HCT116 (cell line): Measurements from ENCODE around the gene PPP2R1B. TPM values are rescaled to one million over a fixed set of nuclear protein-coding genes. Genes with fewer than 3 reads are reported as not detected.

ENCODE experiments used
- ATAC-seq: fragments of 200-7000 bp; cut with Tn5 transposase; 2 replicates; pipeline ENCODE4 v1.9.1; 2020; ENCODE audit warnings: mild to moderate bottlenecking, moderate library complexity
- Bru-seq: library from RNA; stranded (reverse); fragments of 400-500 nt; gene quantifications from one replicate; lab custom pipeline; 2021; lab: Mats Ljungman, UMichigan
- BruChase-seq, 2 experiments: library from RNA; stranded (reverse); fragments of 400-500 nt; gene quantifications; one replicate each; lab custom pipeline; 2021; lab: Mats Ljungman, UMichigan
- BruUV-seq: library from RNA; stranded (reverse); fragments of 400-500 nt; replicated peaks from 2 replicates; lab custom pipeline; 2021; lab: Mats Ljungman, UMichigan
- CTCF ChIA-PET: fragments of 300-600 bp; sonication (Branson Sonifier 250); formaldehyde crosslinking; loops from one replicate; lab custom pipeline; 2021; ENCODE audit warnings: antibody characterized with exemption; lab: Charles Lee
- POLR2A ChIA-PET: fragments of 300-600, 350-600 bp; sonication (Branson Sonifier 250); formaldehyde crosslinking; loops from one replicate; lab custom pipeline; 2021; ENCODE audit warnings: antibody characterized with exemption; lab: Charles Lee
- RAD21 ChIA-PET, 2 experiments: fragments of 300-600 bp; sonication (Branson Sonifier 250); formaldehyde crosslinking; loops; one replicate each; lab custom pipeline; 2023; ENCODE audit warnings: low total read pairs in 2 of 2; ENCODE audit not compliant: uncharacterized antibody in 2 of 2, unreplicated experiment in 2 of 2, low non-redundant PET in 1 of 2; lab: Charles Lee
- DNase-seq: peaks from one replicate; pipeline ENCODE4 v3.0.0-alpha.2; 2010; ENCODE audit warnings: low read depth, low spot score
- H2AFZ ChIP-seq: fragments of 200-600 bp; shearing (Covaris generic), sonication (generic); 2 replicates; pipeline ENCODE4 v1.6.1; 2017; ENCODE audit warnings: low read depth, mixed run types, mixed read lengths, antibody characterized with exemption, low read length; ENCODE audit not compliant: poor library complexity, severe bottlenecking
- H3K27ac ChIP-seq: 2 replicates; pipeline ENCODE4 v1.5.1; 2012; ENCODE audit warnings: low read depth, low read length
- H3K27me3 ChIP-seq: fragments of 200-600 bp; sonication (generic); 2 replicates; pipeline ENCODE4 v1.6.1; 2016; ENCODE audit warnings: mixed run types, low read length, mixed read lengths; ENCODE audit not compliant: insufficient read depth
- H3K36me3 ChIP-seq, 2 experiments: fragments of 200-500 bp in 1 of 2; fragments of 200-600 bp in 1 of 2; sonication (Bioruptor generic) in 1 of 2; sonication (generic) in 1 of 2; 2 replicates each; pipeline versions ENCODE4 v1.5.1 to v1.6.1; 2014 to 2016; ENCODE audit warnings: low read length in 2 of 2, inconsistent platforms in 1 of 2, mixed read lengths in 1 of 2, mixed run types in 1 of 2; ENCODE audit not compliant: insufficient read depth in 2 of 2, control insufficient read depth in 1 of 2
- H3K4me1 ChIP-seq, 2 experiments: fragments of 200-600 bp in 1 of 2; sonication (generic) in 1 of 2; 2 replicates each; pipeline versions ENCODE4 v1.5.1 to v1.6.1; 2012 to 2017; ENCODE audit warnings: low read length in 2 of 2, inconsistent platforms in 1 of 2, mild to moderate bottlenecking in 1 of 2, mixed read lengths in 1 of 2, mixed run types in 1 of 2, moderate library complexity in 1 of 2; ENCODE audit not compliant: insufficient read depth in 2 of 2, control insufficient read depth in 1 of 2
- H3K4me2 ChIP-seq: fragments of 200-600 bp; sonication (generic); 2 replicates; pipeline ENCODE4 v1.6.1; 2017; ENCODE audit warnings: mixed run types, low read length, mixed read lengths
- H3K4me3 ChIP-seq, 2 experiments: fragments of 200-600 bp in 1 of 2; sonication (generic) in 1 of 2; replicated peaks in 1 of 2; 2 replicates each; pipeline ENCODE4 v1.5.1; 2011 to 2016; ENCODE audit warnings: low read length in 2 of 2, control low read depth in 1 of 2, low read depth in 1 of 2, mild to moderate bottlenecking in 1 of 2, mixed read lengths in 1 of 2, mixed run types in 1 of 2
- H3K79me2 ChIP-seq: fragments of 200-600 bp; sonication (generic); 2 replicates; pipeline ENCODE4 v1.6.1; 2017; ENCODE audit warnings: mild to moderate bottlenecking, mixed run types, low read length, moderate library complexity, mixed read lengths; ENCODE audit not compliant: insufficient read depth
- H3K9ac ChIP-seq: fragments of 200-600 bp; sonication (generic); 2 replicates; pipeline ENCODE4 v1.6.1; 2016; ENCODE audit warnings: low read length, mixed read lengths
- H3K9me2 ChIP-seq: fragments of 200-600 bp; sonication (generic), shearing (Covaris generic); 2 replicates; pipeline ENCODE4 v1.6.1; 2017; ENCODE audit warnings: mixed run types, mild to moderate bottlenecking, moderate library complexity; ENCODE audit not compliant: insufficient read depth
- H3K9me3 ChIP-seq, 2 experiments: fragments of 200-500 bp in 1 of 2; fragments of 200-600 bp in 1 of 2; sonication (Bioruptor generic) in 1 of 2; sonication (generic) in 1 of 2; 2 replicates each; pipeline ENCODE4 v1.6.1; 2014 to 2017; ENCODE audit warnings: low read length in 2 of 2, mixed read lengths in 2 of 2, inconsistent platforms in 1 of 2, low read depth in 1 of 2, mild to moderate bottlenecking in 1 of 2, mixed run types in 1 of 2, moderate library complexity in 1 of 2; ENCODE audit not compliant: control insufficient read depth in 1 of 2, insufficient read depth in 1 of 2
- H4K20me1 ChIP-seq: fragments of 200-600 bp; sonication (generic), shearing (Covaris generic); 2 replicates; pipeline ENCODE4 v1.6.1; 2017; ENCODE audit warnings: mixed run types, mild to moderate bottlenecking, moderate library complexity; ENCODE audit not compliant: insufficient read depth
- CBX3 ChIP-seq: IDR thresholded peaks from 2 replicates; pipeline ENCODE4 v1.6.1; 2012; ENCODE audit warnings: low read depth
- CEBPB ChIP-seq: IDR thresholded peaks from 2 replicates; pipeline ENCODE4 v1.6.1; 2012; ENCODE audit warnings: low read depth
- ELF1 ChIP-seq: IDR thresholded peaks from 2 replicates; pipeline ENCODE4 v1.6.1; 2012; ENCODE audit warnings: low read depth, borderline replicate concordance
- EZH2phosphoT487 ChIP-seq: fragments of 200-600 bp; IDR thresholded peaks from 2 replicates; pipeline ENCODE4 v1.6.1; 2018; ENCODE audit warnings: antibody characterized with exemption, borderline replicate concordance
- JUND ChIP-seq: IDR thresholded peaks from 2 replicates; pipeline ENCODE4 v1.6.1; 2012
- POLR2A ChIP-seq: IDR thresholded peaks from 2 replicates; pipeline ENCODE4 v1.7.0; 2011; ENCODE audit warnings: borderline replicate concordance; ENCODE audit not compliant: insufficient read depth, insufficient read length; ENCODE audit errors: extremely low read depth
- POLR2AphosphoS5 ChIP-seq: IDR thresholded peaks from 2 replicates; pipeline ENCODE4 v1.6.1; 2011; ENCODE audit warnings: mild to moderate bottlenecking, low read depth, low read length, moderate library complexity
- SIN3A ChIP-seq: IDR thresholded peaks from 2 replicates; pipeline ENCODE4 v1.6.1; 2012; ENCODE audit warnings: low read depth
- SP1 ChIP-seq: IDR thresholded peaks from 2 replicates; pipeline ENCODE4 v1.6.1; 2012; ENCODE audit warnings: low read depth
- SRF ChIP-seq: IDR thresholded peaks from 2 replicates; pipeline ENCODE4 v1.6.1; 2012; ENCODE audit warnings: low read depth
- YY1 ChIP-seq: IDR thresholded peaks from 2 replicates; pipeline ENCODE4 v1.6.1; 2011; ENCODE audit warnings: low read length, low read depth, moderate library complexity, mild to moderate bottlenecking; ENCODE audit not compliant: insufficient replicate concordance; ENCODE audit errors: extremely low read depth
- ZFX ChIP-seq: fragments of 450-650 bp; IDR thresholded peaks from 2 replicates; pipeline ENCODE4 v1.6.1; 2017
- intact Hi-C: fragments of 100-400 bp; cut with micrococcal nuclease; formaldehyde crosslinking; loops from 2 replicates; pipeline ENCODE4 v1.10.0; 2022
- long read RNA-seq: library from polyadenylated mRNA; unstranded; transcript quantifications from one replicate; pipeline ENCODE4 v2.0.0, GENCODE V29; 2021; ENCODE audit not compliant: unreplicated experiment
- polyA plus RNA-seq: library from polyadenylated mRNA; unstranded; fragments of >200 nt; gene quantifications from 2 replicates; pipeline ENCODE4 v1.2.1, GENCODE V29; 2012; ENCODE audit warnings: missing spikeins
- total RNA-seq: library from RNA; stranded (reverse); gene quantifications from one replicate; pipeline ENCODE4 v1.2.1, GENCODE V29; 2021; ENCODE audit not compliant: unreplicated experiment
- TF ChIP-seq, protein P1 (sequence below): IDR thresholded peaks from 2 replicates; pipeline ENCODE4 v1.6.1; 2012; ENCODE audit warnings: low read depth
- TF ChIP-seq, protein P2 (sequence below): IDR thresholded peaks from 2 replicates; pipeline ENCODE4 v1.6.1; 2011; ENCODE audit warnings: mild to moderate bottlenecking, low read length, moderate library complexity; ENCODE audit not compliant: insufficient replicate concordance; ENCODE audit errors: extremely low read depth
- TF ChIP-seq, protein P3 (sequence below): IDR thresholded peaks from 2 replicates; pipeline ENCODE4 v1.6.1; 2012
- TF ChIP-seq, protein P4 (sequence below), 3 experiments: fragments of 200-600 bp in 1 of 3; sonication (generic) in 1 of 3; IDR thresholded peaks in 2 of 3; conservative IDR thresholded peaks in 1 of 3; 2 replicates each; pipeline ENCODE4 v1.5.1; 2012 to 2017; ENCODE audit warnings: low read depth in 2 of 3, low read length in 2 of 3, antibody characterized with exemption in 1 of 3, borderline replicate concordance in 1 of 3, control low read depth in 1 of 3, mild to moderate bottlenecking in 1 of 3, mixed read lengths in 1 of 3, mixed run types in 1 of 3, moderate library complexity in 1 of 3; ENCODE audit not compliant: insufficient read depth in 1 of 3

PPP2R1B gene
- total RNA-seq (24.9 TPM), Bru-seq, nascent RNA (percentile 75 among the genes with signal in this experiment), BruChase-seq, experiment 1, labeled RNA remaining after a 6-hour chase (percentile 80 among the genes with signal in this experiment), BruChase-seq, experiment 2, labeled RNA remaining after a 2-hour chase (percentile 85 among the genes with signal in this experiment)
- 6.5 and 9.5 TPM in 2 replicates for polyA plus RNA-seq
- long read RNA-seq, full-length matches to known transcripts, result 40 of 51 reads
- long read RNA-seq, partial matches to known transcripts, result 4 of 51 reads
- long read RNA-seq, other reads (novel, unspliced or antisense), result 7 of 51 reads

DNA sequence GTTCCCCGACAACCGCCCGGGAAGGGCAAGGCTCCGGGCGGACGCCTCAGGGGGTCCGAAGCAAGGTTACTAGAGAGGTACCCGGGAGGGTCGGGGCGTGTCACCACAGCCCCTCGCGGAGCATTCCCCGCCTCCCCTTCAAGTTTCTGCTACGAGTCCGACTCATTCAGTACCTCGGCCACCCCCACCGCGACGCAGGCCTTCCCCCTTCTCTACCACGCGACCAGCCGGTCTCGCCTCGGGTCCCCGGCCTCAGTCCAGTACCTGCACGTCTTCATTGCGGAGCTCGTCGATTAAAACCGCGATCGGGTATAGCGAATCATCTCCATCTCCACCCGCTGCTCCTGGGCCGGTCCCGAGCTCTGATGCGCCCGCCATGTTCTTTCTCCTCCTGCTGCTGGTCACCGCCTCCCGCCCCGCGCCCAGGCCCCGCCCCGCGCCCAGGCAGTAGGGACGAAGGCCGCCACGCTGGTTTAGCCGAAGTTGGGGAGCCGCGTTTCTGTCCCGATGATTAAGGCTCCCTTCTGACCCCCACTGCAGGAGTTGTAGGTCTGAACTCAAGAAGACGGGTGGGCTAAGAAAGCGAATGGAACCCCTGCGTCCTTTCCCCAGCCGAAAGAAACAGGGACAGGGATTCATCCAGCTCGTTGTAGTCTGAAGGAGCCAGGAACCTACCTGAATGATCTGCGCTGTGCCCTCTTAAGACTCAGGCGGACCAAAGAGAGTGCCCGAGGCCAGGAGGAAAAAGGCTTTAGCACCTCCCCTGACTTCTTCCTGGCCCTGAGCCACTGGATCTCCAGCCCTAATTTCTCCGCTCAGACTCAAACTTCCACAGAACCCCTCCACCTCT lies at the start of gene PPP2R1B:
Gene PPP2R1B, minus strand, starts transcription at position 406 of the 850 bp plus-strand sequence. Its CDS starts 28 bp downstream, at position 378.
- H4K20me1 ChIP-seq, result no peaks in the 10 kb centered on the region
- ATAC-seq, result peak; percentile 97
- H3K27me3 ChIP-seq, result no peaks in the 10 kb centered on the region
- POLR2A ChIA-PET, result interaction anchor here (1.3 to 1.4 kb wide), 3 partner anchors 12 to 168 kb away, joined by 3 read pairs; partner anchors contain the start of gene SIK2
- RAD21 ChIA-PET, result interaction anchor here (0.6 to 1.2 kb wide), 3 partner anchors 26 to 165 kb away, joined by 3 to 6 read pairs (median 4); no protein-coding TSS in a partner anchor
- intact Hi-C loops, result no loop called here
- no peaks in the 10 kb centered on the region for H3K9me2 ChIP-seq
- TSS peak; percentile 97 for BruUV-seq
- H3K36me3 ChIP-seq, result peaks cover 15 to 16% of the 10 kb centered on the region in 2 experiments; a peak in 2 of 4 replicates
- peak within 1 kb of the TSS; percentile 87 to 91 for H3K4me3 ChIP-seq
- H3K79me2 ChIP-seq, result peaks cover 15% of the 10 kb centered on the region
- H3K9ac ChIP-seq, result peak within 1 kb of the TSS; percentile 85
- H3K27ac ChIP-seq, result peak within 1 kb of the TSS; percentile 49
- H2AFZ ChIP-seq, result peak within 1 kb of the TSS; percentile 95
- H3K4me1 ChIP-seq, result peaks cover 5 to 21% of the 10 kb centered on the region in 2 experiments
- peak; percentile 23 for DNase-seq
- H3K4me2 ChIP-seq, result peak within 1 kb of the TSS; percentile 79
- CTCF ChIA-PET, result interaction anchor here (1.1 to 3.5 kb wide), 5 partner anchors 10 to 179 kb away, joined by 3 to 27 read pairs (median 5); no protein-coding TSS in a partner anchor
- no peaks in the 10 kb centered on the region for H3K9me3 ChIP-seq
- TF ChIP-seq, protein P1, sequence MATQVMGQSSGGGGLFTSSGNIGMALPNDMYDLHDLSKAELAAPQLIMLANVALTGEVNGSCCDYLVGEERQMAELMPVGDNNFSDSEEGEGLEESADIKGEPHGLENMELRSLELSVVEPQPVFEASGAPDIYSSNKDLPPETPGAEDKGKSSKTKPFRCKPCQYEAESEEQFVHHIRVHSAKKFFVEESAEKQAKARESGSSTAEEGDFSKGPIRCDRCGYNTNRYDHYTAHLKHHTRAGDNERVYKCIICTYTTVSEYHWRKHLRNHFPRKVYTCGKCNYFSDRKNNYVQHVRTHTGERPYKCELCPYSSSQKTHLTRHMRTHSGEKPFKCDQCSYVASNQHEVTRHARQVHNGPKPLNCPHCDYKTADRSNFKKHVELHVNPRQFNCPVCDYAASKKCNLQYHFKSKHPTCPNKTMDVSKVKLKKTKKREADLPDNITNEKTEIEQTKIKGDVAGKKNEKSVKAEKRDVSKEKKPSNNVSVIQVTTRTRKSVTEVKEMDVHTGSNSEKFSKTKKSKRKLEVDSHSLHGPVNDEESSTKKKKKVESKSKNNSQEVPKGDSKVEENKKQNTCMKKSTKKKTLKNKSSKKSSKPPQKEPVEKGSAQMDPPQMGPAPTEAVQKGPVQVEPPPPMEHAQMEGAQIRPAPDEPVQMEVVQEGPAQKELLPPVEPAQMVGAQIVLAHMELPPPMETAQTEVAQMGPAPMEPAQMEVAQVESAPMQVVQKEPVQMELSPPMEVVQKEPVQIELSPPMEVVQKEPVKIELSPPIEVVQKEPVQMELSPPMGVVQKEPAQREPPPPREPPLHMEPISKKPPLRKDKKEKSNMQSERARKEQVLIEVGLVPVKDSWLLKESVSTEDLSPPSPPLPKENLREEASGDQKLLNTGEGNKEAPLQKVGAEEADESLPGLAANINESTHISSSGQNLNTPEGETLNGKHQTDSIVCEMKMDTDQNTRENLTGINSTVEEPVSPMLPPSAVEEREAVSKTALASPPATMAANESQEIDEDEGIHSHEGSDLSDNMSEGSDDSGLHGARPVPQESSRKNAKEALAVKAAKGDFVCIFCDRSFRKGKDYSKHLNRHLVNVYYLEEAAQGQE, result no peak
- TF ChIP-seq ELF1, result no peak
- TF ChIP-seq YY1, result peak; percentile 91
- TF ChIP-seq, protein P2, sequence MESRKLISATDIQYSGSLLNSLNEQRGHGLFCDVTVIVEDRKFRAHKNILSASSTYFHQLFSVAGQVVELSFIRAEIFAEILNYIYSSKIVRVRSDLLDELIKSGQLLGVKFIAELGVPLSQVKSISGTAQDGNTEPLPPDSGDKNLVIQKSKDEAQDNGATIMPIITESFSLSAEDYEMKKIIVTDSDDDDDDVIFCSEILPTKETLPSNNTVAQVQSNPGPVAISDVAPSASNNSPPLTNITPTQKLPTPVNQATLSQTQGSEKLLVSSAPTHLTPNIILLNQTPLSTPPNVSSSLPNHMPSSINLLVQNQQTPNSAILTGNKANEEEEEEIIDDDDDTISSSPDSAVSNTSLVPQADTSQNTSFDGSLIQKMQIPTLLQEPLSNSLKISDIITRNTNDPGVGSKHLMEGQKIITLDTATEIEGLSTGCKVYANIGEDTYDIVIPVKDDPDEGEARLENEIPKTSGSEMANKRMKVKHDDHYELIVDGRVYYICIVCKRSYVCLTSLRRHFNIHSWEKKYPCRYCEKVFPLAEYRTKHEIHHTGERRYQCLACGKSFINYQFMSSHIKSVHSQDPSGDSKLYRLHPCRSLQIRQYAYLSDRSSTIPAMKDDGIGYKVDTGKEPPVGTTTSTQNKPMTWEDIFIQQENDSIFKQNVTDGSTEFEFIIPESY, result no peak
- no peak for TF ChIP-seq SP1
- TF ChIP-seq CEBPB, result no peak
- TF ChIP-seq SIN3A, result peak; percentile 80
- no peak; the same call in 1 of the 2 replicates for TF ChIP-seq CBX3
- no peak for TF ChIP-seq EZH2phosphoT487
- TF ChIP-seq, protein P3, sequence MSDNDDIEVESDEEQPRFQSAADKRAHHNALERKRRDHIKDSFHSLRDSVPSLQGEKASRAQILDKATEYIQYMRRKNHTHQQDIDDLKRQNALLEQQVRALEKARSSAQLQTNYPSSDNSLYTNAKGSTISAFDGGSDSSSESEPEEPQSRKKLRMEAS, result peak; percentile 62
- TF ChIP-seq POLR2AphosphoS5, result peak; percentile 74; the same call in 1 of the 2 replicates
- no peak for TF ChIP-seq JUND
- TF ChIP-seq, protein P4, sequence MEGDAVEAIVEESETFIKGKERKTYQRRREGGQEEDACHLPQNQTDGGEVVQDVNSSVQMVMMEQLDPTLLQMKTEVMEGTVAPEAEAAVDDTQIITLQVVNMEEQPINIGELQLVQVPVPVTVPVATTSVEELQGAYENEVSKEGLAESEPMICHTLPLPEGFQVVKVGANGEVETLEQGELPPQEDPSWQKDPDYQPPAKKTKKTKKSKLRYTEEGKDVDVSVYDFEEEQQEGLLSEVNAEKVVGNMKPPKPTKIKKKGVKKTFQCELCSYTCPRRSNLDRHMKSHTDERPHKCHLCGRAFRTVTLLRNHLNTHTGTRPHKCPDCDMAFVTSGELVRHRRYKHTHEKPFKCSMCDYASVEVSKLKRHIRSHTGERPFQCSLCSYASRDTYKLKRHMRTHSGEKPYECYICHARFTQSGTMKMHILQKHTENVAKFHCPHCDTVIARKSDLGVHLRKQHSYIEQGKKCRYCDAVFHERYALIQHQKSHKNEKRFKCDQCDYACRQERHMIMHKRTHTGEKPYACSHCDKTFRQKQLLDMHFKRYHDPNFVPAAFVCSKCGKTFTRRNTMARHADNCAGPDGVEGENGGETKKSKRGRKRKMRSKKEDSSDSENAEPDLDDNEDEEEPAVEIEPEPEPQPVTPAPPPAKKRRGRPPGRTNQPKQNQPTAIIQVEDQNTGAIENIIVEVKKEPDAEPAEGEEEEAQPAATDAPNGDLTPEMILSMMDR (IDR thresholded peaks at IDR 0.05 in 2 of 3, conservative IDR thresholded peaks at IDR 0.05 in 1 of 3; ENCODE audit: borderline replicate concordance in 1 of 3, insufficient read depth in 1 of 3, low read depth in 2 of 3, low read length in 2 of 3), result no peak
- no peak for TF ChIP-seq SRF
- TF ChIP-seq POLR2A, result peak; percentile 76
- TF ChIP-seq ZFX, result peak; percentile 78
